ENCODE results near the gene CIB4. TPM values are rescaled to one million over a fixed set of nuclear protein-coding genes. Genes with fewer than 3 reads are reported as not detected.

CIB4 gene
- total RNA-seq, result not detected in 2 replicates

GRCh38 chr2:26640781-26641564, at the start of gene CIB4:
Gene CIB4 (minus strand): TSS chr2:26641366. CDS start chr2:26641314, 52 bp downstream.

Other genes starting within 250 kb of the CIB4 start
- 0.13 and 0.65 TPM in 2 replicates for gene DRC1, start 239.4 kb downstream of the CIB4 start, total RNA-seq
- gene OTOF, start 163.2 kb downstream of the CIB4 start, total RNA-seq, result 11.8 and 87.4 TPM in 2 replicates
- gene KCNK3, start 51.4 kb upstream of the CIB4 start, total RNA-seq, result not detected in 2 replicates
- gene SLC35F6, start 122.9 kb upstream of the CIB4 start, total RNA-seq, result 15.7 and 32.0 TPM in 2 replicates
- 6.7 and 13.9 TPM in 2 replicates for gene CENPA, start 144.7 kb upstream of the CIB4 start, total RNA-seq
- not detected in 2 replicates for gene DPYSL5, start 206.8 kb upstream of the CIB4 start, total RNA-seq